Measurements from ENCODE around the gene RTN4RL2.

Gene RTN4RL2

GRCh38 chr11:57500926-57501325, 40.6 kb downstream of the RTN4RL2 start:
- no peak for DNase-seq

GRCh38 chr11:57501953-57502352, 41.6 kb downstream of the RTN4RL2 start:
- DNase-seq = no peak

GRCh38 chr11:57502376-57502775, 42.0 kb downstream of the RTN4RL2 start:
- no peak for DNase-seq

GRCh38 chr11:57502870-57503269, 42.5 kb downstream of the RTN4RL2 start:
- no peak for DNase-seq

GRCh38 chr11:57504511-57504910, 44.2 kb downstream of the RTN4RL2 start:
- no peak for DNase-seq

- no peak for DNase-seq
Measured at GRCh38 chr11:57506522-57506921, 46.2 kb downstream of the RTN4RL2 start.

- no peak for DNase-seq
Measured at GRCh38 chr11:57508341-57509170, 48.2 kb downstream of the RTN4RL2 start.

GRCh38 chr11:57511741-57512430, 51.6 kb downstream of the RTN4RL2 start:
- no peak for DNase-seq

GRCh38 chr11:57512646-57513451, 52.5 kb downstream of the RTN4RL2 start:
- DNase-seq = no peak

GRCh38 chr11:57513452-57513795, 53.1 kb downstream of the RTN4RL2 start:
- no peak for DNase-seq

GRCh38 chr11:57513911-57514537, 53.7 kb downstream of the RTN4RL2 start:
- DNase-seq = no peak

GRCh38 chr11:57514538-57515331, 54.4 kb downstream of the RTN4RL2 start:
- DNase-seq = peak; percentile 48

- no peak for DNase-seq
Measured at GRCh38 chr11:57515332-57516060, 55.2 kb downstream of the RTN4RL2 start, which contains the start of gene SLC43A1. Gene SLC43A1, minus strand, starts transcription at chr11:57515702. Its CDS starts 1,591 bp downstream, at chr11:57514111.

- no peak for DNase-seq
Measured at GRCh38 chr11:57516061-57516443, 55.7 kb downstream of the RTN4RL2 start.

GRCh38 chr11:57521116-57521515, 60.8 kb downstream of the RTN4RL2 start:
- DNase-seq = no peak

- no peak for DNase-seq
Measured at GRCh38 chr11:57523419-57523818, 63.1 kb downstream of the RTN4RL2 start.

All from activated gamma-delta T cell treated with Interleukin-2 at 50 U/mL for 16 hours (primary cell).